OCI-LY3 (cell line): ENCODE measurements around the gene RANBP10.

ENCODE experiments used
- H2AFZ ChIP-seq: fragments of 200-600, 300-600 bp; shearing (Covaris generic); 2 replicates; pipeline ENCODE4 v1.6.0; 2014; ENCODE audit warnings: antibody characterized with exemption, low read depth, low read length
- H3K27ac ChIP-seq: fragments of 200-600, 300-600 bp; sonication (generic); 2 replicates; pipeline ENCODE4 v1.5.1; 2014; ENCODE audit warnings: mild to moderate bottlenecking, low read length, moderate library complexity, mixed read lengths
- H3K27me3 ChIP-seq: fragments of 200-600, 300-600 bp; sonication (generic); 2 replicates; pipeline ENCODE4 v1.6.1; 2014; ENCODE audit warnings: low read depth, low read length, mixed read lengths
- H3K36me3 ChIP-seq: fragments of 200-600, 300-600 bp; sonication (generic); replicated peaks from 2 replicates; pipeline ENCODE3; 2014; ENCODE audit warnings: low read depth, low read length, mixed read lengths
- H3K4me1 ChIP-seq: fragments of 300-600, 200-600 bp; sonication (generic); 2 replicates; pipeline ENCODE4 v1.6.1; 2014; ENCODE audit warnings: low read length, mixed read lengths
- H3K4me2 ChIP-seq: fragments of 200-600, 300-600 bp; sonication (generic); 2 replicates; pipeline ENCODE4 v1.6.1; 2014; ENCODE audit warnings: low read length, mixed read lengths
- H3K4me3 ChIP-seq: fragments of 300-600, 200-600 bp; sonication (generic); 2 replicates; pipeline ENCODE4 v1.5.1; 2014; ENCODE audit warnings: antibody characterized with exemption, mild to moderate bottlenecking, low read length, moderate library complexity
- H3K79me2 ChIP-seq: fragments of 300-600, 200-600 bp; shearing (Covaris generic); 2 replicates; pipeline ENCODE4 v1.6.1; 2014; ENCODE audit warnings: mild to moderate bottlenecking, low read length, mixed read lengths
- H3K9ac ChIP-seq: fragments of 300-600, 200-600 bp; shearing (Covaris generic); 2 replicates; pipeline ENCODE4 v1.6.0; 2014; ENCODE audit warnings: mild to moderate bottlenecking, low read length, moderate library complexity
- H3K9me3 ChIP-seq: fragments of 200-600, 300-600 bp; shearing (Covaris generic); 2 replicates; pipeline ENCODE4 v1.6.1; 2014; ENCODE audit warnings: low read length, mixed read lengths; ENCODE audit not compliant: insufficient read depth
- H4K20me1 ChIP-seq: fragments of 200-600, 300-600 bp; sonication (generic); 2 replicates; pipeline ENCODE4 v1.6.1; 2016; ENCODE audit warnings: low read length, mixed read lengths; ENCODE audit not compliant: insufficient read depth
- EZH2phosphoT487 ChIP-seq: fragments of 200-600 bp; shearing (Covaris generic); IDR thresholded peaks from 2 replicates; pipeline ENCODE4 v1.6.1; 2018; ENCODE audit warnings: antibody characterized with exemption, mixed run types, low read depth
- TF ChIP-seq, protein P1 (sequence below): fragments of 200-600, 300-600 bp; sonication (generic); IDR thresholded peaks from 2 replicates; pipeline ENCODE4 v1.5.1; 2014; ENCODE audit warnings: antibody characterized with exemption, low read length, low read depth

RANBP10 gene

GRCh38 chr16:67764158-67764667 lies 42.1 kb downstream of the RANBP10 start:
- peaks cover 3% of the 10 kb centered on the region for H3K36me3 ChIP-seq
- no peak overlapping the region for H3K4me3 ChIP-seq
- H3K4me2 ChIP-seq: no peak overlapping the region
- H4K20me1 ChIP-seq: 0 out of 2 replicates have a peak, but pooled peaks cover 9% of the 10 kb centered on the region
- no peaks in the 10 kb centered on the region for H3K79me2 ChIP-seq
- no peak overlapping the region for H3K27ac ChIP-seq
- H3K9ac ChIP-seq: no peak overlapping the region
- H2AFZ ChIP-seq: no peak overlapping the region
- H3K9me3 ChIP-seq: no peaks in the 10 kb centered on the region
- H3K4me1 ChIP-seq: no peaks in the 10 kb centered on the region
- TF ChIP-seq, protein P1, sequence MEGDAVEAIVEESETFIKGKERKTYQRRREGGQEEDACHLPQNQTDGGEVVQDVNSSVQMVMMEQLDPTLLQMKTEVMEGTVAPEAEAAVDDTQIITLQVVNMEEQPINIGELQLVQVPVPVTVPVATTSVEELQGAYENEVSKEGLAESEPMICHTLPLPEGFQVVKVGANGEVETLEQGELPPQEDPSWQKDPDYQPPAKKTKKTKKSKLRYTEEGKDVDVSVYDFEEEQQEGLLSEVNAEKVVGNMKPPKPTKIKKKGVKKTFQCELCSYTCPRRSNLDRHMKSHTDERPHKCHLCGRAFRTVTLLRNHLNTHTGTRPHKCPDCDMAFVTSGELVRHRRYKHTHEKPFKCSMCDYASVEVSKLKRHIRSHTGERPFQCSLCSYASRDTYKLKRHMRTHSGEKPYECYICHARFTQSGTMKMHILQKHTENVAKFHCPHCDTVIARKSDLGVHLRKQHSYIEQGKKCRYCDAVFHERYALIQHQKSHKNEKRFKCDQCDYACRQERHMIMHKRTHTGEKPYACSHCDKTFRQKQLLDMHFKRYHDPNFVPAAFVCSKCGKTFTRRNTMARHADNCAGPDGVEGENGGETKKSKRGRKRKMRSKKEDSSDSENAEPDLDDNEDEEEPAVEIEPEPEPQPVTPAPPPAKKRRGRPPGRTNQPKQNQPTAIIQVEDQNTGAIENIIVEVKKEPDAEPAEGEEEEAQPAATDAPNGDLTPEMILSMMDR: no peak
- no peak for TF ChIP-seq EZH2phosphoT487
- H3K27me3 ChIP-seq: no peaks in the 10 kb centered on the region

GRCh38 chr16:67763066-67763465 lies 43.3 kb downstream of the RANBP10 start:
- Histone ChIP-seq H3K4me2 (no peak overlapping the region), H3K4me3 (no peak overlapping the region), H3K27ac (no peak overlapping the region), H3K9me3 (no peaks in the 10 kb centered on the region), H3K79me2 (no peaks in the 10 kb centered on the region), H4K20me1 (0 out of 2 replicates have a peak, but pooled peaks cover 9% of the 10 kb centered on the region), H2AFZ (no peak overlapping the region), H3K27me3 (no peaks in the 10 kb centered on the region), H3K9ac (no peak overlapping the region), H3K4me1 (no peaks in the 10 kb centered on the region), H3K36me3 (peaks cover 4% of the 10 kb centered on the region)
- TF ChIP-seq, protein P1: no peak
- no peak for TF ChIP-seq EZH2phosphoT487

DNA sequence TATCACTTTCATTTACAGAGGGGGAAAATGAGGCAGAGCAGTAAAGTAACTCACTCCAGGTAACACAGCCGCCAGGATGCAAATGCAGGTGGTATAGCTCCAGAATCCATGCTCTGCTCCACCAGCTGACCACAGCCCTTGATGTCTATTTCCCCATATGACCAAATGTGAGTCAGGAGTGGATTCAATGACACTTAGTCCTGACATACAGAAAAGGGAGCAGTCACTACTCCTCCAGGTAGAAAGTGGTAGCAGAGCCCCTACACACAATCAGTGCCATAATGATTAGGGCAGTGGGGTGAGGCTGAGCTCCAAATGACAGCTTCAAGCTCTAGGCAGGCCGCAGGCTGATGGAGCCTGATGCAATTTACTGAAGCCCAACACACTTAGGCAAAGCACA lies 44.0 kb downstream of the RANBP10 start:
- Histone ChIP-seq H4K20me1 (0 out of 2 replicates have a peak, but pooled peaks cover 9% of the 10 kb centered on the region), H3K4me1 (no peaks in the 10 kb centered on the region), H3K79me2 (no peaks in the 10 kb centered on the region), H2AFZ (no peak overlapping the region), H3K36me3 (peaks cover 4% of the 10 kb centered on the region), H3K9me3 (no peaks in the 10 kb centered on the region), H3K4me2 (no peak overlapping the region), H3K27ac (no peak overlapping the region), H3K9ac (no peak overlapping the region), H3K4me3 (no peak overlapping the region), H3K27me3 (no peaks in the 10 kb centered on the region)
- TF ChIP-seq, protein P1: no peak
- no peak for TF ChIP-seq EZH2phosphoT487

DNA sequence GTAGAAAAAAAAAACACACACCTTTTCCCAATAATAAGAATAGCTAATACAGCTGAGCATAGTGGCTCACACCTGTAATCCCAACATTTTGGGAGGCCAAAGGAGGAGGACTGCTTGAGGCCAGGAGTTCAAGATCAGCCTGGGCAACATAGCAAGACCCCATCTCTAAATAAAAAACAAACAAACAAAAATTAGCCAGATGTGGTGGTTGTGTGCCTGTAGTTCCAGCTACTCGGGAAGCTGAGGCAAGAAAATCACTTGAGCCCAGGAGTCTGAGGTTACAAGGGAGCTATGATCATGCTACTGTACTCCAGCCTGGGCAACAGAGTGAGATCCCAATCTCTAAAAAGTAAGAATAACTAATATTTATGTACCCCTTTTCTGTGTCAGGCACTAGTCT lies 44.4 kb downstream of the RANBP10 start:
- no peaks in the 10 kb centered on the region for H3K79me2 ChIP-seq
- no peak overlapping the region for H3K9ac ChIP-seq
- H3K27ac ChIP-seq: no peak overlapping the region
- no peak overlapping the region for H3K4me2 ChIP-seq
- H3K36me3 ChIP-seq: peaks cover 4% of the 10 kb centered on the region
- TF ChIP-seq, protein P1: no peak
- no peak for TF ChIP-seq EZH2phosphoT487
- no peak overlapping the region for H2AFZ ChIP-seq
- no peaks in the 10 kb centered on the region for H3K9me3 ChIP-seq
- no peak overlapping the region for H3K4me3 ChIP-seq
- H3K4me1 ChIP-seq: no peaks in the 10 kb centered on the region
- H3K27me3 ChIP-seq: no peaks in the 10 kb centered on the region
- H4K20me1 ChIP-seq: 0 out of 2 replicates have a peak, but pooled peaks cover 9% of the 10 kb centered on the region
